HCT116 (cell line): ENCODE data around the gene MRPL37. TPM values are rescaled to one million over a fixed set of nuclear protein-coding genes. Genes with fewer than 3 reads are reported as not detected.

Source experiments
- ATAC-seq: fragments of 200-7000 bp; cut with Tn5 transposase; 2 replicates; pipeline ENCODE4 v1.9.1; 2020; ENCODE audit warnings: mild to moderate bottlenecking, moderate library complexity
- BruUV-seq: library from RNA; stranded (reverse); fragments of 400-500 nt; replicated peaks from 2 replicates; lab custom pipeline; 2021; lab: Mats Ljungman, UMichigan
- CTCF ChIA-PET: fragments of 300-600 bp; sonication (Branson Sonifier 250); formaldehyde crosslinking; loops from one replicate; lab custom pipeline; 2021; ENCODE audit warnings: antibody characterized with exemption; lab: Charles Lee
- POLR2A ChIA-PET: fragments of 300-600, 350-600 bp; sonication (Branson Sonifier 250); formaldehyde crosslinking; loops from one replicate; lab custom pipeline; 2021; ENCODE audit warnings: antibody characterized with exemption; lab: Charles Lee
- RAD21 ChIA-PET, 2 experiments: fragments of 300-600 bp; sonication (Branson Sonifier 250); formaldehyde crosslinking; loops; one replicate each; lab custom pipeline; 2023; ENCODE audit warnings: low total read pairs in 2 of 2; ENCODE audit not compliant: uncharacterized antibody in 2 of 2, unreplicated experiment in 2 of 2, low non-redundant PET in 1 of 2; lab: Charles Lee
- DNase-seq: peaks from one replicate; pipeline ENCODE4 v3.0.0-alpha.2; 2010; ENCODE audit warnings: low read depth, low spot score
- H2AFZ ChIP-seq: fragments of 200-600 bp; shearing (Covaris generic), sonication (generic); 2 replicates; pipeline ENCODE4 v1.6.1; 2017; ENCODE audit warnings: low read depth, mixed run types, mixed read lengths, antibody characterized with exemption, low read length; ENCODE audit not compliant: poor library complexity, severe bottlenecking
- H3K27ac ChIP-seq: 2 replicates; pipeline ENCODE4 v1.5.1; 2012; ENCODE audit warnings: low read depth, low read length
- H3K27me3 ChIP-seq: fragments of 200-600 bp; sonication (generic); 2 replicates; pipeline ENCODE4 v1.6.1; 2016; ENCODE audit warnings: mixed run types, low read length, mixed read lengths; ENCODE audit not compliant: insufficient read depth
- H3K36me3 ChIP-seq, 2 experiments: fragments of 200-500 bp in 1 of 2; fragments of 200-600 bp in 1 of 2; sonication (Bioruptor generic) in 1 of 2; sonication (generic) in 1 of 2; 2 replicates each; pipeline versions ENCODE4 v1.5.1 to v1.6.1; 2014 to 2016; ENCODE audit warnings: low read length in 2 of 2, inconsistent platforms in 1 of 2, mixed read lengths in 1 of 2, mixed run types in 1 of 2; ENCODE audit not compliant: insufficient read depth in 2 of 2, control insufficient read depth in 1 of 2
- H3K4me1 ChIP-seq, 2 experiments: fragments of 200-600 bp in 1 of 2; sonication (generic) in 1 of 2; 2 replicates each; pipeline versions ENCODE4 v1.5.1 to v1.6.1; 2012 to 2017; ENCODE audit warnings: low read length in 2 of 2, inconsistent platforms in 1 of 2, mild to moderate bottlenecking in 1 of 2, mixed read lengths in 1 of 2, mixed run types in 1 of 2, moderate library complexity in 1 of 2; ENCODE audit not compliant: insufficient read depth in 2 of 2, control insufficient read depth in 1 of 2
- H3K4me2 ChIP-seq: fragments of 200-600 bp; sonication (generic); 2 replicates; pipeline ENCODE4 v1.6.1; 2017; ENCODE audit warnings: mixed run types, low read length, mixed read lengths
- H3K4me3 ChIP-seq, 2 experiments: fragments of 200-600 bp in 1 of 2; sonication (generic) in 1 of 2; replicated peaks in 1 of 2; 2 replicates each; pipeline ENCODE4 v1.5.1; 2011 to 2016; ENCODE audit warnings: low read length in 2 of 2, control low read depth in 1 of 2, low read depth in 1 of 2, mild to moderate bottlenecking in 1 of 2, mixed read lengths in 1 of 2, mixed run types in 1 of 2
- H3K79me2 ChIP-seq: fragments of 200-600 bp; sonication (generic); 2 replicates; pipeline ENCODE4 v1.6.1; 2017; ENCODE audit warnings: mild to moderate bottlenecking, mixed run types, low read length, moderate library complexity, mixed read lengths; ENCODE audit not compliant: insufficient read depth
- H3K9ac ChIP-seq: fragments of 200-600 bp; sonication (generic); 2 replicates; pipeline ENCODE4 v1.6.1; 2016; ENCODE audit warnings: low read length, mixed read lengths
- H3K9me2 ChIP-seq: fragments of 200-600 bp; sonication (generic), shearing (Covaris generic); 2 replicates; pipeline ENCODE4 v1.6.1; 2017; ENCODE audit warnings: mixed run types, mild to moderate bottlenecking, moderate library complexity; ENCODE audit not compliant: insufficient read depth
- H3K9me3 ChIP-seq, 2 experiments: fragments of 200-500 bp in 1 of 2; fragments of 200-600 bp in 1 of 2; sonication (Bioruptor generic) in 1 of 2; sonication (generic) in 1 of 2; 2 replicates each; pipeline ENCODE4 v1.6.1; 2014 to 2017; ENCODE audit warnings: low read length in 2 of 2, mixed read lengths in 2 of 2, inconsistent platforms in 1 of 2, low read depth in 1 of 2, mild to moderate bottlenecking in 1 of 2, mixed run types in 1 of 2, moderate library complexity in 1 of 2; ENCODE audit not compliant: control insufficient read depth in 1 of 2, insufficient read depth in 1 of 2
- H4K20me1 ChIP-seq: fragments of 200-600 bp; sonication (generic), shearing (Covaris generic); 2 replicates; pipeline ENCODE4 v1.6.1; 2017; ENCODE audit warnings: mixed run types, mild to moderate bottlenecking, moderate library complexity; ENCODE audit not compliant: insufficient read depth
- ATF3 ChIP-seq: IDR thresholded peaks from 2 replicates; pipeline ENCODE4 v1.6.1; 2012
- CEBPB ChIP-seq: IDR thresholded peaks from 2 replicates; pipeline ENCODE4 v1.6.1; 2012; ENCODE audit warnings: low read depth
- CTCF ChIP-seq, 3 experiments: fragments of 200-600 bp in 1 of 3; sonication (generic) in 1 of 3; IDR thresholded peaks in 2 of 3; conservative IDR thresholded peaks in 1 of 3; 2 replicates each; pipeline ENCODE4 v1.5.1; 2012 to 2017; ENCODE audit warnings: low read depth in 2 of 3, low read length in 2 of 3, antibody characterized with exemption in 1 of 3, borderline replicate concordance in 1 of 3, control low read depth in 1 of 3, mild to moderate bottlenecking in 1 of 3, mixed read lengths in 1 of 3, mixed run types in 1 of 3, moderate library complexity in 1 of 3; ENCODE audit not compliant: insufficient read depth in 1 of 3
- EGR1 ChIP-seq: IDR thresholded peaks from 2 replicates; pipeline ENCODE4 v1.6.1; 2012; ENCODE audit warnings: low read depth
- ELF1 ChIP-seq: IDR thresholded peaks from 2 replicates; pipeline ENCODE4 v1.6.1; 2012; ENCODE audit warnings: low read depth, borderline replicate concordance
- EZH2phosphoT487 ChIP-seq: fragments of 200-600 bp; IDR thresholded peaks from 2 replicates; pipeline ENCODE4 v1.6.1; 2018; ENCODE audit warnings: antibody characterized with exemption, borderline replicate concordance
- FOSL1 ChIP-seq: IDR thresholded peaks from 2 replicates; pipeline ENCODE4 v1.6.1; 2012; ENCODE audit warnings: low read depth
- MAX ChIP-seq: IDR thresholded peaks from 2 replicates; pipeline ENCODE4 v1.6.1; 2012
- REST ChIP-seq: IDR thresholded peaks from 2 replicates; pipeline ENCODE4 v1.6.1; 2012; ENCODE audit warnings: low read depth
- ZFX ChIP-seq: fragments of 450-650 bp; IDR thresholded peaks from 2 replicates; pipeline ENCODE4 v1.6.1; 2017
- ZNF274 ChIP-seq: fragments of 200-500 bp; sonication (Bioruptor generic); IDR thresholded peaks from 2 replicates; pipeline ENCODE4 v1.6.1; 2014; ENCODE audit warnings: mild to moderate bottlenecking, low read depth, low read length, inconsistent platforms
- intact Hi-C: fragments of 100-400 bp; cut with micrococcal nuclease; formaldehyde crosslinking; loops from 2 replicates; pipeline ENCODE4 v1.10.0; 2022
- total RNA-seq: library from RNA; stranded (reverse); gene quantifications from one replicate; pipeline ENCODE4 v1.2.1, GENCODE V29; 2021; ENCODE audit not compliant: unreplicated experiment

The MRPL37 gene
- total RNA-seq, 1 experiment from 2014 or later: 132 TPM

GRCh38 chr1:54169068-54169467 is 30.9 kb upstream of the MRPL37 start:
- Histone ChIP-seq H3K27ac (no peak overlapping the region), H3K36me3 (no peaks in the 10 kb centered on the region), H3K9ac (no peak overlapping the region), H3K27me3 (no peaks in the 10 kb centered on the region), H3K9me2 (no peaks in the 10 kb centered on the region), H3K4me1 (peaks cover 0 to 12% of the 10 kb centered on the region in 2 experiments; a peak in 1 of 4 replicates), H4K20me1 (no peaks in the 10 kb centered on the region), H3K4me3 (no peak overlapping the region), H3K79me2 (no peaks in the 10 kb centered on the region), H3K9me3 (no peaks in the 10 kb centered on the region), H2AFZ (no peak overlapping the region), H3K4me2 (no peak overlapping the region)
- DNase-seq (no peak), ATAC-seq (no peak)
- ChIA-PET CTCF (interaction anchor here (1.1 kb wide), 1 partner anchor 13 kb away, joined by 3 read pairs; no protein-coding TSS in a partner anchor), POLR2A (no interaction called here), RAD21 (no interaction called here)
- TF ChIP-seq CEBPB (no peak), ELF1 (no peak), EGR1 (no peak), REST (no peak), ZNF274 (no peak), FOSL1 (no peak), ATF3 (no peak), EZH2phosphoT487 (no peak), CTCF (IDR thresholded peaks at IDR 0.05 in 2 of 3, conservative IDR thresholded peaks at IDR 0.05 in 1 of 3; ENCODE audit: borderline replicate concordance in 1 of 3, insufficient read depth in 1 of 3, low read depth in 2 of 3, low read length in 2 of 3) (no peak), ZFX (no peak), MAX (no peak)
- no TSS peak for BruUV-seq
- intact Hi-C loops: no loop called here
